ENCODE measurements around the gene EIF2S3B. TPM values are rescaled to one million over a fixed set of nuclear protein-coding genes. Genes with fewer than 3 reads are reported as not detected.
"Not testable (repeated sequence)": the region's sequence is repeated elsewhere in the genome, so short reads cannot be mapped to it uniquely, and the experiment has no call there.

Gene EIF2S3B
- total RNA-seq, 5 donors from 2014 or later (not counting 1 experiment from before 2014, with no cell fraction given), result 0.28 to 3.9 (median 0.63) TPM

DNA sequence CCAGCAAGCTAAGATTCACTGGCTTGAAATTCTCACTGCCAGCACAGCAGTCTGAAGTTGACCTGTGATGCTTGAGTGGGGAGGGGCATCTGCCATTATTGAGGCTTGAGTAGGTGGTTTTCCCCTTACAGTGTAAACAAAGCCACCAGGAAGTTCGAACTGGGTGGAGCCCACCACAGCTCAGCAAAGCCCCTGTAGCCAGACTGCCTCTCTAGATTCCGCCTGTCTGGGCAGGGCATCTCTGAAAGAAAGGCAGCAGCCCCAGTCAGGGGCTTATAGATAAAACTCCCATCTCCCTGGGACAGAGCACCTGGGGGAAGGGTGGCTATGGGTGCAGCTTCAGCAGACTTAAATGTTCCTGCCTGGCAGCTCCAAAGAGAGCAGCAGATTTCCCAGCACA lies 23.8 kb upstream of the EIF2S3B start:
- H3K27ac ChIP-seq (ENCODE audit: low read length); H3K36me3 ChIP-seq (ENCODE audit: control insufficient read depth in 2 of 2, extremely low read depth in 1 of 2, insufficient read depth in 1 of 2, low read length in 1 of 2); H3K9me3 ChIP-seq; H3K27me3 ChIP-seq (replicated peaks in 1 of 2; ENCODE audit: control insufficient read depth in 2 of 2, extremely low read depth in 1 of 2, insufficient read depth in 2 of 2, low read length in 1 of 2); H3K36me3 Mint-ChIP-seq; H3K9me3 Mint-ChIP-seq; CTCF ChIA-PET; H3K4me3 ChIP-seq (ENCODE audit: control insufficient read depth in 1 of 2, extremely low read depth in 1 of 2, low read length in 1 of 2): not testable (repeated sequence)
- DNase-seq (peak in 31 of 35 experiments; percentile 5 to 72 (median 29)), ATAC-seq (replicated peaks in 1 of 4) (peak; percentile 31 to 75 (median 52))
- POLR2A ChIA-PET, result interaction anchor here in 1 of 2 donors (0.6 kb wide), 1 partner anchor 95 kb away, joined by 3 read pairs; no protein-coding TSS in a partner anchor
- H3K4me1 ChIP-seq (ENCODE audit: control insufficient read depth in 1 of 2, extremely low read depth in 1 of 2, insufficient read depth in 2 of 2, low read length in 2 of 2), result peaks cover 0 to 14% of the 10 kb centered on the region in 2 experiments
- Mint-ChIP-seq H3K27ac (peak overlapping the region in 1 of 2 donors; percentile 65), H3K4me3 (peak overlapping the region in 1 of 3 donors; percentile 10), H3K27me3 (peaks cover 0 to 15% of the 10 kb centered on the region in 2 donors), H3K4me1 (peaks cover 0 to 19% (median 13%) of the 10 kb centered on the region in 3 donors)
- 17% methylated on average over 1 of the region's 2 CpGs for WGBS (ENCODE audit: insufficient coverage)

DNA sequence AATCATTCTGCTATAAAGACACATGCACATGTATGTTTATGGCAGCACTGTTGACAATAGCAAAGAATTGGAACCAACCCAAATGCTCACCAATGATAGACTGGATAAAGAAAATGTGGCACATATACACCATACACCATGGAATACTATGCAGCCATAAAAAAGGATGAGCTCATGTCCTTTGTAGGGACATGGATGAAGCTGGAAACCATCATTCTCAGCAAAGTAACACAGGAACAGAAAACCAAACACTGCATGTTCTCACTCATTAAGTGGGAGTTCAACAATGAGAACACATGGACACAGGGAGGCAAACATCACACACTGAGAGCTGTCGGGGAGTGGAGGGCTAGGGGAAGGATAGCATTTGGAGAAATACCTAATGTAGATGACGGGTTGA lies 18.4 kb upstream of the EIF2S3B start:
- ATAC-seq (replicated peaks in 1 of 4); H3K4me1 ChIP-seq (ENCODE audit: control insufficient read depth in 1 of 2, extremely low read depth in 1 of 2, insufficient read depth in 2 of 2, low read length in 2 of 2); H3K9me3 Mint-ChIP-seq; CTCF ChIA-PET; H3K4me3 ChIP-seq (ENCODE audit: control insufficient read depth in 1 of 2, extremely low read depth in 1 of 2, low read length in 1 of 2); H3K36me3 Mint-ChIP-seq; H3K36me3 ChIP-seq (ENCODE audit: control insufficient read depth in 2 of 2, extremely low read depth in 1 of 2, insufficient read depth in 1 of 2, low read length in 1 of 2); H3K27me3 ChIP-seq (replicated peaks in 1 of 2; ENCODE audit: control insufficient read depth in 2 of 2, extremely low read depth in 1 of 2, insufficient read depth in 2 of 2, low read length in 1 of 2); H3K4me3 Mint-ChIP-seq; H3K9me3 ChIP-seq; POLR2A ChIA-PET; H3K27ac ChIP-seq (ENCODE audit: low read length); DNase-seq; H3K27ac Mint-ChIP-seq; H3K27me3 Mint-ChIP-seq: not testable (repeated sequence)
- no CpG with 5 or more reads among the region's 2 CpGs for WGBS (ENCODE audit: insufficient coverage)
- peaks cover 0 to 14% (median 4%) of the 10 kb centered on the region in 3 donors for H3K4me1 Mint-ChIP-seq

DNA sequence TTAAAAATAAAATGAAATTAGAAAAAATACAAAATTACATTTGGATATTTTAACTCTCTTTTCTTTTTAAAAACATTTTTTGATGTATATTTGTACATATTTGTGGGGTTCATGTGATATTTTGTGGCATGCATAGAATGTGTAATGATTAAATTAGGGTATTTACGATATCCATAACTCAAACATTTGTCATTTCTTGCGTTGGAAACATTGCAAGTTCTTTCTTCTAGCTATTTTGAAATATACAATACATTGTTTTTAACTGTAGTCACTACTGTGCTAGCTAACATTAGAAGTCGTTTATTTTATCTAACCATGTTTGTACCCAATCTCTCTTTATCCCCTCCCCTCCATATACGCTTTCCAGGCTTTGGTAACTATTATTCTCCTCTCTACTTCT lies 13.9 kb upstream of the EIF2S3B start:
- Histone ChIP-seq H3K36me3 (ENCODE audit: control insufficient read depth in 2 of 2, extremely low read depth in 1 of 2, insufficient read depth in 1 of 2, low read length in 1 of 2) (no peaks in the 10 kb centered on the region), H3K27me3 (replicated peaks in 1 of 2; ENCODE audit: control insufficient read depth in 2 of 2, extremely low read depth in 1 of 2, insufficient read depth in 2 of 2, low read length in 1 of 2) (no peaks in the 10 kb centered on the region), H3K4me3 (ENCODE audit: control insufficient read depth in 1 of 2, extremely low read depth in 1 of 2, low read length in 1 of 2) (no peak overlapping the region), H3K27ac (ENCODE audit: low read length) (no peak overlapping the region), H3K9me3 (no peaks in the 10 kb centered on the region), H3K4me1 (ENCODE audit: control insufficient read depth in 1 of 2, extremely low read depth in 1 of 2, insufficient read depth in 2 of 2, low read length in 2 of 2) (no peaks in the 10 kb centered on the region)
- no peak overlapping the region for H3K27ac Mint-ChIP-seq
- no peak for DNase-seq
- no peaks in the 10 kb centered on the region for H3K36me3 Mint-ChIP-seq
- H3K9me3 Mint-ChIP-seq, result peaks cover 0 to 4% (median 4%) of the 10 kb centered on the region in 3 donors
- peaks cover 3 to 8% of the 10 kb centered on the region in 2 donors for H3K27me3 Mint-ChIP-seq
- ChIA-PET CTCF (interaction anchor here in 1 of 2 donors (0.9 kb wide), 1 partner anchor 68 kb away, joined by 3 read pairs; no protein-coding TSS in a partner anchor), POLR2A (interaction anchor here in 1 of 2 donors (0.6 kb wide), 1 partner anchor 451 kb away, joined by 4 read pairs; no protein-coding TSS in a partner anchor)
- H3K4me1 Mint-ChIP-seq, result peaks cover 0 to 9% (median 3%) of the 10 kb centered on the region in 3 donors
- no peak overlapping the region for H3K4me3 Mint-ChIP-seq
- WGBS (ENCODE audit: insufficient coverage), result no CpG with 5 or more reads among the region's 4 CpGs
- no peak for ATAC-seq (replicated peaks in 1 of 4)

DNA sequence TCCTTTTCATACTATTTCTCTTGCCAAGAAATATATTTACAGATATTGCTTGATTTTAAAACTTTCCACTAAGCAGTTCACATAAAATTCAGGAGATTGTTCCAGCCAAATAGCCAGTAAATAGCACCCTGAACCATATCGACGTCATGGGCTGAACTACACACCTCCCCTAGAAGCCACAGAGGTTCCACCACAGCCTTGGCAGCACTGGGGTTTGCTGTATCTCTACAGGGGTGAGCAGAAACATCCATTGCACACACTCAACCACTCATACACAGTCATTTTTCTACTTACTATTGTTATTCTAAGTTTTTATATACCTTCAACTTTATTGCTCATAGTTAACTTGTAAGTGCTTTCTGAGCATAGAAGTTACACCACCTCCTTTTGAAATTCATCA lies 8.1 kb upstream of the EIF2S3B start:
- H3K27me3 Mint-ChIP-seq, result peaks cover 4 to 17% of the 10 kb centered on the region in 2 donors
- ChIA-PET POLR2A (interaction anchor here in 1 of 2 donors (1.0 kb wide), 1 partner anchor 56 kb away, joined by 4 read pairs; no protein-coding TSS in a partner anchor), CTCF (interaction anchor here in 1 of 2 donors (0.6 kb wide), 1 partner anchor 259 kb away, joined by 3 read pairs; no protein-coding TSS in a partner anchor)
- DNase-seq (peak in 34 of 35 experiments; percentile 23 to 75 (median 48)), ATAC-seq (replicated peaks in 1 of 4) (peak; percentile 81 to 100 (median 94))
- Histone ChIP-seq H3K9me3 (no peaks in the 10 kb centered on the region), H3K4me1 (ENCODE audit: control insufficient read depth in 1 of 2, extremely low read depth in 1 of 2, insufficient read depth in 2 of 2, low read length in 2 of 2) (no peaks in the 10 kb centered on the region), H3K4me3 (ENCODE audit: control insufficient read depth in 1 of 2, extremely low read depth in 1 of 2, low read length in 1 of 2) (no peak overlapping the region), H3K27me3 (replicated peaks in 1 of 2; ENCODE audit: control insufficient read depth in 2 of 2, extremely low read depth in 1 of 2, insufficient read depth in 2 of 2, low read length in 1 of 2) (no peaks in the 10 kb centered on the region), H3K36me3 (ENCODE audit: control insufficient read depth in 2 of 2, extremely low read depth in 1 of 2, insufficient read depth in 1 of 2, low read length in 1 of 2) (no peaks in the 10 kb centered on the region), H3K27ac (ENCODE audit: low read length) (peak overlapping the region; percentile 34)
- no peaks in the 10 kb centered on the region for H3K36me3 Mint-ChIP-seq
- H3K4me1 Mint-ChIP-seq, result peaks cover 0 to 23% (median 12%) of the 10 kb centered on the region in 3 donors
- 40% methylated on average over 2 of the region's 2 CpGs for WGBS (ENCODE audit: insufficient coverage)
- H3K9me3 Mint-ChIP-seq, result no peaks in the 10 kb centered on the region
- H3K27ac Mint-ChIP-seq, result peak overlapping the region; percentile 25 to 29
- H3K4me3 Mint-ChIP-seq, result no peak overlapping the region

DNA sequence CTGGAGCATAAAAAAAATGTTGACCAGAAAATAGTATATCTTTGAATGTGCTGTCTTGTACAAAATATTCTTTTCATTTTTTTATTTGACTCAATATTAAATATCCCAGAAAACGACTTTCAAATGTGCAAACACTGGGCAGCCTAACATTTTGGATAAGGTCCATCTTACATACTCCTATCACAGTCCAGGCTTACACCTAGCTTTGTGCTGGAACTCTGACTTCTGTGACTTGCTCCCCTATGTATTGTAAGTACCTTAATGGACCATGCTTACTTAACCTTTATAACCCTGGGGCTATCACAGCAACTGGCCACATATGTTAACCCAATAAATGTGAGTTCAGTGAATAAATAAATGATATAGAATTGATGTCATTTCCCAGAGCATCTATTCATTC lies 7.6 kb upstream of the EIF2S3B start:
- H3K27me3 ChIP-seq (replicated peaks in 1 of 2; ENCODE audit: control insufficient read depth in 2 of 2, extremely low read depth in 1 of 2, insufficient read depth in 2 of 2, low read length in 1 of 2), result no peaks in the 10 kb centered on the region
- no peaks in the 10 kb centered on the region for H3K4me1 ChIP-seq (ENCODE audit: control insufficient read depth in 1 of 2, extremely low read depth in 1 of 2, insufficient read depth in 2 of 2, low read length in 2 of 2)
- no peaks in the 10 kb centered on the region for H3K9me3 ChIP-seq
- Mint-ChIP-seq H3K4me1 (peaks cover 0 to 23% (median 12%) of the 10 kb centered on the region in 3 donors), H3K27me3 (peaks cover 6 to 19% of the 10 kb centered on the region in 2 donors), H3K4me3 (no peak overlapping the region), H3K36me3 (no peaks in the 10 kb centered on the region), H3K9me3 (no peaks in the 10 kb centered on the region), H3K27ac (peak overlapping the region in 1 of 2 donors; percentile 66)
- no peaks in the 10 kb centered on the region for H3K36me3 ChIP-seq (ENCODE audit: control insufficient read depth in 2 of 2, extremely low read depth in 1 of 2, insufficient read depth in 1 of 2, low read length in 1 of 2)
- ATAC-seq (replicated peaks in 1 of 4) (no peak), DNase-seq (no peak)
- ChIA-PET CTCF (no interaction called here), POLR2A (interaction anchor here in 1 of 2 donors (1.0 kb wide), 1 partner anchor 56 kb away, joined by 4 read pairs; no protein-coding TSS in a partner anchor)
- H3K27ac ChIP-seq (ENCODE audit: low read length), result peak overlapping the region; percentile 27
- WGBS (ENCODE audit: insufficient coverage), result no CpG with 5 or more reads among the region's 1 CpG
- no peak overlapping the region for H3K4me3 ChIP-seq (ENCODE audit: control insufficient read depth in 1 of 2, extremely low read depth in 1 of 2, low read length in 1 of 2)

DNA sequence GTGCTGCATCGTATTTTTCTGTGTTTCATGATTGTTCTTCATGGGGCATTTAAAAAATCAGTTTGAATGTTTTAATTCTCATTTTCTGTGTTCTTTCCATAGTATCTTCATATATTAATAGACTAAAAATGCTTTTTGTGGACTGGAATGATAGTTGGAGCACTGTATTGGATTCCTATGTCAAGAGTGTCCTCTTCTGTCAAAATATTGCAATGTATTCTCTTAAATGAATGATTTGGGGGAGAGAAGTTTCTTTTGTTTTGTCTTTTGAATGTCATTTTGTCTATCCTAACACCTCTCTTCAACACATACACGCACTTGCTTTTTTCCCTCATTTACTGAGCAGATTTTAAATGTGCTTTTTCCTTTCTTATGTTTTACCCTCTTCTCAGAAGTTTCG lies 4.7 kb upstream of the EIF2S3B start:
- H3K27me3 Mint-ChIP-seq, result peaks cover 8 to 16% of the 10 kb centered on the region in 2 donors
- H3K4me3 ChIP-seq (ENCODE audit: control insufficient read depth in 1 of 2, extremely low read depth in 1 of 2, low read length in 1 of 2), result no peak overlapping the region
- POLR2A ChIA-PET, result interaction anchor here in 1 of 2 donors (0.5 kb wide), 1 partner anchor 35 kb away, joined by 5 read pairs; no protein-coding TSS in a partner anchor
- H3K4me1 ChIP-seq (ENCODE audit: control insufficient read depth in 1 of 2, extremely low read depth in 1 of 2, insufficient read depth in 2 of 2, low read length in 2 of 2), result no peaks in the 10 kb centered on the region
- no peak overlapping the region for H3K4me3 Mint-ChIP-seq
- WGBS (ENCODE audit: insufficient coverage), result 0% methylated on average over 1 of the region's 3 CpGs
- H3K9me3 Mint-ChIP-seq, result peaks cover 0 to under 1% (median 0%) of the 10 kb centered on the region in 3 donors
- H3K36me3 ChIP-seq (ENCODE audit: control insufficient read depth in 2 of 2, extremely low read depth in 1 of 2, insufficient read depth in 1 of 2, low read length in 1 of 2), result no peaks in the 10 kb centered on the region
- H3K36me3 Mint-ChIP-seq, result no peaks in the 10 kb centered on the region
- DNase-seq (peak in 1 of 35 experiments; percentile 29), ATAC-seq (replicated peaks in 1 of 4) (no peak)
- no peak overlapping the region for H3K27ac ChIP-seq (ENCODE audit: low read length)
- H3K9me3 ChIP-seq, result no peaks in the 10 kb centered on the region
- no peaks in the 10 kb centered on the region for H3K27me3 ChIP-seq (replicated peaks in 1 of 2; ENCODE audit: control insufficient read depth in 2 of 2, extremely low read depth in 1 of 2, insufficient read depth in 2 of 2, low read length in 1 of 2)
- peak overlapping the region in 1 of 2 donors; percentile 77 for H3K27ac Mint-ChIP-seq
- CTCF ChIA-PET, result no interaction called here
- peaks cover 0 to 31% (median 12%) of the 10 kb centered on the region in 3 donors for H3K4me1 Mint-ChIP-seq

Measured in T-cell (primary cell).